ENCODE data around the gene PPP4R4. TPM values are rescaled to one million over a fixed set of nuclear protein-coding genes. Genes with fewer than 3 reads are reported as not detected.

The PPP4R4 gene
- total RNA-seq, 1 donor from 2014 or later, result not detected

DNA sequence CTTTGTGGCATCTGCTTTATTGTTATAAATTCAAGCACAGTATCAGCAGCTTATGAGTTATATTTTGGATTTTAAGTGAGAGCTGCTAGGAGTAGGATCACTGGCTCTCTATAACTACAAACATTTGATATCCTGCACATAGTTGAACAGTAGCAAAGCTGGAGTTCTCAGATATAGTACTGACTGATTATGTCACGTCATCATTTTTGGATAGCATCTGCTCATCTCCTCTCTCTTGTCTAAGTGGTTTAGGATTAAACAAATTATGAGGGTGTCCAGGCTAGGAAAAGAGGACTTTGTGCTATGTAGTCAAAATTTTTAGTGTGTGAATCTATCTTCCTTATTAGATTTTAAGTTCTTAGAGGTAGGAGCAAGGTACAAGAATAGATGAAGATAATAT is 18.4 kb downstream of the PPP4R4 start:
- Mint-ChIP-seq H3K36me3 (ENCODE audit: unreplicated experiment) (no peaks in the 10 kb centered on the region), H3K27ac (ENCODE audit: unreplicated experiment) (no peak overlapping the region), H3K4me1 (ENCODE audit: unreplicated experiment) (no peaks in the 10 kb centered on the region)

DNA sequence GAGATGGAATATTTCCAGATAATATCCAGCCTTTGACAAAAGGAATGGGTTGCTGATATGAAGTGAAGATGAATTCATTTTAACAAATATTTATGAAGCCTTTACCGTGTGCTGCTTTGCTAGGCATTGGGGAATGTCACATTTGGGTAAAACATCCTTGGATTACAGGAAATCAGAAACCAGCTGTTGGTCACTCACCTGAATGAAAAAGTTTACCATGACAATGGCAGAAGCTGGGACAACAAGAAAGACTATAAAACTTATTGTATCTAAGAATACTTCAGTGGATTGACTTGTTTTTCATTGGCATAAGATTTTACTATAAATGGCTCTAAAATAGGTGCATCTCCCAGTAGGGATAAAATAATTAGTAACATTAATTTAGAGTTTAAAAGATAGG is 19.7 kb downstream of the PPP4R4 start:
- Mint-ChIP-seq H3K27me3 (ENCODE audit: unreplicated experiment) (peaks cover 31% of the 10 kb centered on the region), H3K4me3 (ENCODE audit: unreplicated experiment) (no peak overlapping the region), H3K9me3 (ENCODE audit: unreplicated experiment) (peaks cover 5% of the 10 kb centered on the region), H3K4me1 (ENCODE audit: unreplicated experiment) (no peaks in the 10 kb centered on the region), H3K36me3 (ENCODE audit: unreplicated experiment) (no peaks in the 10 kb centered on the region), H3K27ac (ENCODE audit: unreplicated experiment) (no peak overlapping the region)
- TF ChIP-seq, protein P1, sequence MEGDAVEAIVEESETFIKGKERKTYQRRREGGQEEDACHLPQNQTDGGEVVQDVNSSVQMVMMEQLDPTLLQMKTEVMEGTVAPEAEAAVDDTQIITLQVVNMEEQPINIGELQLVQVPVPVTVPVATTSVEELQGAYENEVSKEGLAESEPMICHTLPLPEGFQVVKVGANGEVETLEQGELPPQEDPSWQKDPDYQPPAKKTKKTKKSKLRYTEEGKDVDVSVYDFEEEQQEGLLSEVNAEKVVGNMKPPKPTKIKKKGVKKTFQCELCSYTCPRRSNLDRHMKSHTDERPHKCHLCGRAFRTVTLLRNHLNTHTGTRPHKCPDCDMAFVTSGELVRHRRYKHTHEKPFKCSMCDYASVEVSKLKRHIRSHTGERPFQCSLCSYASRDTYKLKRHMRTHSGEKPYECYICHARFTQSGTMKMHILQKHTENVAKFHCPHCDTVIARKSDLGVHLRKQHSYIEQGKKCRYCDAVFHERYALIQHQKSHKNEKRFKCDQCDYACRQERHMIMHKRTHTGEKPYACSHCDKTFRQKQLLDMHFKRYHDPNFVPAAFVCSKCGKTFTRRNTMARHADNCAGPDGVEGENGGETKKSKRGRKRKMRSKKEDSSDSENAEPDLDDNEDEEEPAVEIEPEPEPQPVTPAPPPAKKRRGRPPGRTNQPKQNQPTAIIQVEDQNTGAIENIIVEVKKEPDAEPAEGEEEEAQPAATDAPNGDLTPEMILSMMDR (IDR thresholded peaks at IDR 0.05), result no peak
- no peak for DNase-seq (ENCODE audit: extremely low spot score, unreplicated experiment)

More for the DNA sequence above, 18.4 kb downstream of the PPP4R4 start:
- peaks cover 34% of the 10 kb centered on the region for H3K27me3 Mint-ChIP-seq (ENCODE audit: unreplicated experiment)
- DNase-seq (ENCODE audit: extremely low spot score, unreplicated experiment), result no peak
- TF ChIP-seq, protein P1 (IDR thresholded peaks at IDR 0.05), result no peak
- H3K9me3 Mint-ChIP-seq (ENCODE audit: unreplicated experiment), result peaks cover 5% of the 10 kb centered on the region
- H3K4me3 Mint-ChIP-seq (ENCODE audit: unreplicated experiment), result no peak overlapping the region

- Mint-ChIP-seq H3K36me3 (ENCODE audit: unreplicated experiment) (no peaks in the 10 kb centered on the region), H3K27ac (ENCODE audit: unreplicated experiment) (no peak overlapping the region), H3K4me1 (ENCODE audit: unreplicated experiment) (no peaks in the 10 kb centered on the region), H3K4me3 (ENCODE audit: unreplicated experiment) (no peak overlapping the region), H3K27me3 (ENCODE audit: unreplicated experiment) (peaks cover 27% of the 10 kb centered on the region), H3K9me3 (ENCODE audit: unreplicated experiment) (peaks cover 5% of the 10 kb centered on the region)
- TF ChIP-seq, protein P1 (IDR thresholded peaks at IDR 0.05), result no peak
- no peak for DNase-seq (ENCODE audit: extremely low spot score, unreplicated experiment)
These were observed 21.9 kb downstream of the PPP4R4 start for GRCh38 chr14:94196057-94196456.

GRCh38 chr14:94203473-94204210 is 29.5 kb downstream of the PPP4R4 start:
- no peak overlapping the region for H3K4me3 Mint-ChIP-seq (ENCODE audit: unreplicated experiment)
- H3K36me3 Mint-ChIP-seq (ENCODE audit: unreplicated experiment), result no peaks in the 10 kb centered on the region
- no peak overlapping the region for H3K27ac Mint-ChIP-seq (ENCODE audit: unreplicated experiment)
- TF ChIP-seq, protein P1 (IDR thresholded peaks at IDR 0.05), result no peak
- DNase-seq (ENCODE audit: extremely low spot score, unreplicated experiment), result no peak
- H3K9me3 Mint-ChIP-seq (ENCODE audit: unreplicated experiment), result no peaks in the 10 kb centered on the region
- no peaks in the 10 kb centered on the region for H3K4me1 Mint-ChIP-seq (ENCODE audit: unreplicated experiment)
- peaks cover 19% of the 10 kb centered on the region for H3K27me3 Mint-ChIP-seq (ENCODE audit: unreplicated experiment)

DNA sequence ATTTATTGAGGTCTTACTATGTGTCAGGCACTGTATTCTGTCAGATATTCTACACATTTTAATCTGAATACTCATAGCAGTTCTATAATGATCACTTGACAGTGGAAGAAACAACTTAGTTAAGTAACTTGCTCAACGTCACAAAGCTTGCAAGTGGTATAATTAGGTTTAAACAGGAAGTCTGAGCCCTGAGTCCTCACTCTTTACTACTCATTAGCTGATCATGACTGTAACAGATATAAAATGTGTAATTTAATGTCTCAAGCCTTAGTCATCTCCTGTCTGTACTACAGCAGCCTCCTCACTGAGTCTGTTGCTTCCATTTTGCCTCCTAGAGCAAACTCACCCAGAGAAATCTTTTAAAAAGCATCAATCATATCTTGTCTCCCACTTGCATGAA is 38.9 kb downstream of the PPP4R4 start:
- peaks cover 8% of the 10 kb centered on the region for H3K27me3 Mint-ChIP-seq (ENCODE audit: unreplicated experiment)
- no peak overlapping the region for H3K27ac Mint-ChIP-seq (ENCODE audit: unreplicated experiment)
- no peaks in the 10 kb centered on the region for H3K4me1 Mint-ChIP-seq (ENCODE audit: unreplicated experiment)
- TF ChIP-seq, protein P1 (IDR thresholded peaks at IDR 0.05), result no peak
- H3K36me3 Mint-ChIP-seq (ENCODE audit: unreplicated experiment), result no peaks in the 10 kb centered on the region
- peaks cover 4% of the 10 kb centered on the region for H3K9me3 Mint-ChIP-seq (ENCODE audit: unreplicated experiment)
- DNase-seq (ENCODE audit: extremely low spot score, unreplicated experiment), result no peak
- H3K4me3 Mint-ChIP-seq (ENCODE audit: unreplicated experiment), result no peak overlapping the region
